Measurements from ENCODE around the gene CCDC122. TPM values are rescaled to one million over a fixed set of nuclear protein-coding genes. Genes with fewer than 3 reads are reported as not detected.

Gene CCDC122
- total RNA-seq, 1 experiment from 2014 or later, result 6.2 TPM

DNA sequence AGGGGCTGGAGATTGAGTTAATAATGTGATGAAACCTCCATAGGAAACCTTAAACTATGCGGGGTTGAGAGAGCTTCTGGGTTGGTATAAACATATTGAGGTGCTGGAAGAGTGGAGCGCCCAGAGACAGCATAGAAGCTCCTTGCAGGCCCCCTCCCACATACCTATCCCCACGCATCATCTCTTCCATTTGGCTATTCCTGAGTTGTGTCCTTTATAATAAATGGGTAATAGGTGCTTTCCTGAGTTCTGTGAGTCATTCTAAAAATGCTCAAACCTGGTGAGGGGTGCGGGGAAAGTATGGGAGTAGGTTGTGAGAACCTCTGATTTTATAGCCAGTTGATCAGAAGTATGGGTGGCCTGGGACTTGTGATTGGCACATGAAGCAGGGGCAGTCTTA lies 14.6 kb downstream of the CCDC122 start:
- Mint-ChIP-seq H3K4me3 (ENCODE audit: low read depth, unreplicated experiment) (no peak overlapping the region), H3K9me3 (ENCODE audit: low read depth, unreplicated experiment) (no peaks in the 10 kb centered on the region), H3K27me3 (ENCODE audit: unreplicated experiment) (no peaks in the 10 kb centered on the region), H3K36me3 (ENCODE audit: insufficient read depth, unreplicated experiment) (no peaks in the 10 kb centered on the region), H3K27ac (ENCODE audit: unreplicated experiment) (no peak overlapping the region), H3K4me1 (ENCODE audit: low read depth, unreplicated experiment) (no peaks in the 10 kb centered on the region)
- DNase-seq, result no peak
- CTCF ChIA-PET, result no interaction called here
- BruUV-seq (replicated peaks), result no TSS peak
- intact Hi-C loops (cut with micrococcal nuclease; ENCODE audit: unreplicated experiment), result no loop called here
- TF ChIP-seq, protein P1, sequence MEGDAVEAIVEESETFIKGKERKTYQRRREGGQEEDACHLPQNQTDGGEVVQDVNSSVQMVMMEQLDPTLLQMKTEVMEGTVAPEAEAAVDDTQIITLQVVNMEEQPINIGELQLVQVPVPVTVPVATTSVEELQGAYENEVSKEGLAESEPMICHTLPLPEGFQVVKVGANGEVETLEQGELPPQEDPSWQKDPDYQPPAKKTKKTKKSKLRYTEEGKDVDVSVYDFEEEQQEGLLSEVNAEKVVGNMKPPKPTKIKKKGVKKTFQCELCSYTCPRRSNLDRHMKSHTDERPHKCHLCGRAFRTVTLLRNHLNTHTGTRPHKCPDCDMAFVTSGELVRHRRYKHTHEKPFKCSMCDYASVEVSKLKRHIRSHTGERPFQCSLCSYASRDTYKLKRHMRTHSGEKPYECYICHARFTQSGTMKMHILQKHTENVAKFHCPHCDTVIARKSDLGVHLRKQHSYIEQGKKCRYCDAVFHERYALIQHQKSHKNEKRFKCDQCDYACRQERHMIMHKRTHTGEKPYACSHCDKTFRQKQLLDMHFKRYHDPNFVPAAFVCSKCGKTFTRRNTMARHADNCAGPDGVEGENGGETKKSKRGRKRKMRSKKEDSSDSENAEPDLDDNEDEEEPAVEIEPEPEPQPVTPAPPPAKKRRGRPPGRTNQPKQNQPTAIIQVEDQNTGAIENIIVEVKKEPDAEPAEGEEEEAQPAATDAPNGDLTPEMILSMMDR (IDR thresholded peaks at IDR 0.05; ENCODE audit: unreplicated experiment), result no peak

DNA sequence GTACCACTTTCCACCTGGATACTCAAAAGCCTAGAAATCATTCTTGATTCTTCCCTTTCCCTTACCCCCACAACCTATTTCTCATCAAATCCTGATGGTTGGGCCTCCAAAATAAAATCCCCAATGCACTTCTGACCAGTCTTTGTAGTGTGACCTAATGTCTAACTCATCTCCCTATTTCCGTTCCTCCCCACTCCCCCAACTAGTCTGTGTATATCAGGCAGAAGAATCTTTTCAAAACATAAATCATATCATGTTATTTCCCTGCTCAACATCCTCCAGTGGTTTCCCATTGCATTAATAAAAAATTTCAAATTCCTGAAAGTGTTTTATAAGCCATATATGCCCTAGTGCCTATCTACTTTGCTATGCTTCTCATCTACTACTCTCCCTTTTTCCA lies 17.7 kb downstream of the CCDC122 start:
- intact Hi-C loops (cut with micrococcal nuclease; ENCODE audit: unreplicated experiment), result no loop called here
- H3K4me1 Mint-ChIP-seq (ENCODE audit: low read depth, unreplicated experiment), result no peaks in the 10 kb centered on the region
- H3K27me3 Mint-ChIP-seq (ENCODE audit: unreplicated experiment), result no peaks in the 10 kb centered on the region
- no peaks in the 10 kb centered on the region for H3K9me3 Mint-ChIP-seq (ENCODE audit: low read depth, unreplicated experiment)
- no peak overlapping the region for H3K27ac Mint-ChIP-seq (ENCODE audit: unreplicated experiment)
- no peak overlapping the region for H3K4me3 Mint-ChIP-seq (ENCODE audit: low read depth, unreplicated experiment)
- no peaks in the 10 kb centered on the region for H3K36me3 Mint-ChIP-seq (ENCODE audit: insufficient read depth, unreplicated experiment)
- CTCF ChIA-PET, result no interaction called here
- TF ChIP-seq, protein P1 (IDR thresholded peaks at IDR 0.05; ENCODE audit: unreplicated experiment), result no peak
- no peak for DNase-seq
- BruUV-seq (replicated peaks), result no TSS peak

DNA sequence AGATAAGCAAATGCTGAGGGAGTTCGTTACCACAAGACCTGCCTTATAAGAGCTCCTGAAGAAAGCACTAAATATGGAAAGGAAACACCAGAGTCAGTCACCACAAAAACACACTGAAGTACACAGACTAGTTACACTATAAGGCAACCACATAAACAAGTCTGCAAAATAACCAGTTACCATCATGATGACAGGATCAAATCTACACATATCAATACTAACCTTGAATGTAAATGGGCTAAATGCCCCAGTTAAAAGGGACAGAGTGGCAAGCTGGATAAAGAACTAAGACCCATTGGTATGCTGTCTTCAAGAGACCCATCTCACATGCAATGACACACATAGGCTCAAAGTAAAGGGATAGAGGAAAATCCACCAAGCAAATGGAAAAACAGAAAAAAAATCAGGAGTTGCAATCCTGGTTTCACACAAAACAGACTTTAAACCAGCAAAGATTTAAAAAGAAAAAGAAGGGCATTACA lies 26.6 kb downstream of the CCDC122 start:
- CTCF ChIA-PET, result no interaction called here
- Mint-ChIP-seq H3K27ac (ENCODE audit: unreplicated experiment) (no peak overlapping the region), H3K4me3 (ENCODE audit: low read depth, unreplicated experiment) (no peak overlapping the region), H3K36me3 (ENCODE audit: insufficient read depth, unreplicated experiment) (peaks cover 6% of the 10 kb centered on the region), H3K9me3 (ENCODE audit: low read depth, unreplicated experiment) (peaks cover 12% of the 10 kb centered on the region), H3K4me1 (ENCODE audit: low read depth, unreplicated experiment) (peaks cover 6% of the 10 kb centered on the region), H3K27me3 (ENCODE audit: unreplicated experiment) (no peaks in the 10 kb centered on the region)
- TF ChIP-seq, protein P1 (IDR thresholded peaks at IDR 0.05; ENCODE audit: unreplicated experiment), result no peak
- no peak for DNase-seq
- BruUV-seq (replicated peaks), result no TSS peak
- intact Hi-C loops (cut with micrococcal nuclease; ENCODE audit: unreplicated experiment), result no loop called here

DNA sequence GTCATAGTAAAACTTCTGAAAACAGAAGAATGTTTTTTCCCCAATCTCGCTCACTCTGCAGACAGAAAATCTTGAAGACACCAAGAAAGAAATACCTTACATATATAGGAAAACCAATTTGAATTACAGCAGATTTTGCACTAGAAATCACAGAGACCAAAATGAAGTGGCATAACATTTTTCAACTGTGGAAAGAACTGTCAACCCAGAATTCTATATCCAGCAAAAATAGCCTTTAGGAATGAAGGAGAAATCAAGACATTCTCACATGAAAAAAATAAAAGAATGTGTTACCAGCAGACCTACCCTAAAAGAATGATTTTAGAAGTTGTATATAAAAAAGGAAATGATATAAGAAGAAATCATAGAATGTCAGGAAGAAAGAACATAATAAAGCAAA lies 28.7 kb downstream of the CCDC122 start:
- intact Hi-C loops (cut with micrococcal nuclease; ENCODE audit: unreplicated experiment), result no loop called here
- Mint-ChIP-seq H3K4me1 (ENCODE audit: low read depth, unreplicated experiment) (peaks cover 10% of the 10 kb centered on the region), H3K36me3 (ENCODE audit: insufficient read depth, unreplicated experiment) (peaks cover 9% of the 10 kb centered on the region), H3K4me3 (ENCODE audit: low read depth, unreplicated experiment) (no peak overlapping the region), H3K27ac (ENCODE audit: unreplicated experiment) (no peak overlapping the region), H3K27me3 (ENCODE audit: unreplicated experiment) (no peaks in the 10 kb centered on the region), H3K9me3 (ENCODE audit: low read depth, unreplicated experiment) (peaks cover 12% of the 10 kb centered on the region)
- DNase-seq, result no peak
- BruUV-seq (replicated peaks), result no TSS peak
- TF ChIP-seq, protein P1 (IDR thresholded peaks at IDR 0.05; ENCODE audit: unreplicated experiment), result no peak
- CTCF ChIA-PET, result no interaction called here

Measured in Calu3 (cell line).